Epithelial cell of proximal tubule (primary cell): ENCODE results near the gene B3GNT7. TPM values are rescaled to one million over a fixed set of nuclear protein-coding genes. Genes with fewer than 3 reads are reported as not detected.
"Not testable (repeated sequence)": the region's sequence is repeated elsewhere in the genome, so short reads cannot be mapped to it uniquely, and the experiment has no call there.

Source experiments
- DNase-seq: peaks from one replicate; pipeline ENCODE4 v3.0.0-alpha.2; 2011; ENCODE audit warnings: low read depth
- H3K4me3 ChIP-seq: 2 replicates; pipeline ENCODE4 v1.5.1; 2011; ENCODE audit warnings: low read depth, mild to moderate bottlenecking, low read length
- CTCF ChIP-seq: conservative IDR thresholded peaks from 2 replicates; pipeline ENCODE4 v1.5.1; 2012; ENCODE audit warnings: low read depth, mild to moderate bottlenecking, low read length
- total RNA-seq: library from RNA; depleted of rRNA; stranded (reverse); fragments of >200 nt; gene quantifications from 2 replicates; pipeline ENCODE4 v1.2.3, GENCODE V29; 2015

Gene B3GNT7
- total RNA-seq, 1 donor from 2014 or later: 10.7 TPM

GRCh38 chr2:231405601-231406367 is 10.3 kb downstream of the B3GNT7 start:
- TF ChIP-seq CTCF: peak; percentile 47
- H3K4me3 ChIP-seq, DNase-seq: not testable (repeated sequence)

GRCh38 chr2:231407686-231408085 is 12.2 kb downstream of the B3GNT7 start:
- not testable (repeated sequence) for H3K4me3 ChIP-seq, DNase-seq

- not testable (repeated sequence) for H3K4me3 ChIP-seq, DNase-seq
Measured at GRCh38 chr2:231408304-231408703, 12.8 kb downstream of the B3GNT7 start.

GRCh38 chr2:231409776-231410175 is 14.3 kb downstream of the B3GNT7 start:
- DNase-seq: no peak
- TF ChIP-seq CTCF: no peak
- no peak overlapping the region for H3K4me3 ChIP-seq

GRCh38 chr2:231410293-231411004 is 14.9 kb downstream of the B3GNT7 start:
- H3K4me3 ChIP-seq: no peak overlapping the region
- peak; percentile 54 for TF ChIP-seq CTCF
- DNase-seq: no peak

GRCh38 chr2:231411237-231411636 is 15.7 kb downstream of the B3GNT7 start:
- DNase-seq: no peak
- TF ChIP-seq CTCF: no peak
- H3K4me3 ChIP-seq: no peak overlapping the region

- peak; percentile 85 for TF ChIP-seq CTCF
- peak overlapping the region; percentile 61 for H3K4me3 ChIP-seq
- peak; percentile 33 for DNase-seq
Measured at GRCh38 chr2:231411831-231412617, 16.5 kb downstream of the B3GNT7 start.
